ENCODE data around the gene SEMA5B.

Gene SEMA5B

GRCh38 chr3:123072152-123072551, 44.6 kb upstream of the SEMA5B start:
- no peak overlapping the region for H3K4me3 ChIP-seq (ENCODE audit: control insufficient read depth, low read depth, low read length)
- no peak for DNase-seq (ENCODE audit: low read depth)
- no peak for TF ChIP-seq CTCF (IDR thresholded peaks at IDR 0.05; ENCODE audit: control insufficient read depth, insufficient read depth, low read depth, low read length, missing control alignments)

GRCh38 chr3:123071581-123071980, 44.0 kb upstream of the SEMA5B start:
- H3K4me3 ChIP-seq (ENCODE audit: control insufficient read depth, low read depth, low read length), result no peak overlapping the region
- TF ChIP-seq CTCF (IDR thresholded peaks at IDR 0.05; ENCODE audit: control insufficient read depth, insufficient read depth, low read depth, low read length, missing control alignments), result no peak
- DNase-seq (ENCODE audit: low read depth), result no peak

GRCh38 chr3:123071146-123071545, 43.6 kb upstream of the SEMA5B start:
- H3K4me3 ChIP-seq (ENCODE audit: control insufficient read depth, low read depth, low read length), result no peak overlapping the region
- DNase-seq (ENCODE audit: low read depth), result no peak
- no peak for TF ChIP-seq CTCF (IDR thresholded peaks at IDR 0.05; ENCODE audit: control insufficient read depth, insufficient read depth, low read depth, low read length, missing control alignments)

GRCh38 chr3:123070510-123070909, 42.9 kb upstream of the SEMA5B start:
- DNase-seq (ENCODE audit: low read depth), result no peak
- H3K4me3 ChIP-seq (ENCODE audit: control insufficient read depth, low read depth, low read length), result no peak overlapping the region
- no peak for TF ChIP-seq CTCF (IDR thresholded peaks at IDR 0.05; ENCODE audit: control insufficient read depth, insufficient read depth, low read depth, low read length, missing control alignments)

- H3K4me3 ChIP-seq (ENCODE audit: control insufficient read depth, low read depth, low read length), result peak overlapping the region; percentile 87
- TF ChIP-seq CTCF (IDR thresholded peaks at IDR 0.05; ENCODE audit: control insufficient read depth, insufficient read depth, low read depth, low read length, missing control alignments), result no peak
- DNase-seq (ENCODE audit: low read depth), result no peak
Measured at GRCh38 chr3:123068601-123069381, 41.2 kb upstream of the SEMA5B start.

GRCh38 chr3:123067689-123068600, 40.4 kb upstream of the SEMA5B start:
- DNase-seq (ENCODE audit: low read depth), result no peak
- no peak for TF ChIP-seq CTCF (IDR thresholded peaks at IDR 0.05; ENCODE audit: control insufficient read depth, insufficient read depth, low read depth, low read length, missing control alignments)
- peak overlapping the region; percentile 87 for H3K4me3 ChIP-seq (ENCODE audit: control insufficient read depth, low read depth, low read length)
